Measurements from ENCODE around the gene MDN1. TPM values are rescaled to one million over a fixed set of nuclear protein-coding genes. Genes with fewer than 3 reads are reported as not detected.

MDN1 gene
- polyA plus RNA-seq, 1 donor: 23.6 TPM

DNA sequence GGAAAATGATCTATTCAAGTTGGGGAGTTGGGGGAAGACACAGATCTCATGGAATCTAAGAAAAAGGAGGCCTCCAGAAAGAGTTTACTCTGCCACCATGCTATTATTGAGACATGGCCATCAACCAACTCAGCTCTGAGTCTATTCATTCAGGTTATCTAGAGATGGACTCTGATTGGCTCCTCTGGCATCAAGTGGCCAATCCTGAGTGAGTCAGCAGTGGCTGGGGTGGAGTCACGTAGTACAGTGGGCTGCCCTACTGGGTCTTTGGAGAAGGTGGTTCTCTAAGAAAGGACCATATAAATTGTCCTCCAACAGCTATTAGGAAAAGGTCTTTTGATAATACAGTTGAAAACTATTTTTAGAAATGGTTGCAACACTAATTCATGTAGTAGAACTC is 223.1 kb downstream of the MDN1 start:
- no CpG with 5 or more reads among the region's 1 CpG for WGBS (ENCODE audit: insufficient coverage, low lambda C conversion rate)
- Histone ChIP-seq H3K4me1 (ENCODE audit: control insufficient read depth, insufficient read depth, low read length) (no peaks in the 10 kb centered on the region), H3K27me3 (ENCODE audit: control insufficient read depth, insufficient read depth, low read length) (no peaks in the 10 kb centered on the region), H3K9me3 (ENCODE audit: control insufficient read depth, low read depth, low read length) (no peaks in the 10 kb centered on the region), H3K36me3 (ENCODE audit: control insufficient read depth, insufficient read depth, low read length) (no peaks in the 10 kb centered on the region), H3K4me3 (ENCODE audit: low read length) (no peak overlapping the region), H3K27ac (ENCODE audit: low read length) (no peak overlapping the region)
- no peak for DNase-seq

DNA sequence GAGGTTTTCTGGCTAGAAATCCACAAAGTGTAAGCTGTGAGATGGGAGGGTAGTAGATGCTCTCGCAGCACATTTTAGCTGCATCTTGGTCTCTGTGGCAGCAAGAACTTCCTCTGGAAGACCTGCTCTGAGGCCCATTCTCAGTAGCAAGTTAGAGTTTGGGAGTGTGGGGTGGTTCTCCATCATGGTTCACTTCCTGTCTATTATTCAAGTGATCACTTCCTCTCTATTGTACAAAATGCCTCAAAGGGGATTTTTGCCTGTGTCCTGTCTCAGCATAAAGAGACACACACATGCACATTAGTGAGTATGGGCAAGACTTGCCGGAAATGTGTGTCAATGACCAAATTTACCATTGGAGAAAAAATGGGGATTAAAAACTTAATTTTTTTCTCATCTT is 223.5 kb downstream of the MDN1 start:
- no peak overlapping the region for H3K4me3 ChIP-seq (ENCODE audit: low read length)
- H3K9me3 ChIP-seq (ENCODE audit: control insufficient read depth, low read depth, low read length): no peaks in the 10 kb centered on the region
- no peaks in the 10 kb centered on the region for H3K4me1 ChIP-seq (ENCODE audit: control insufficient read depth, insufficient read depth, low read length)
- H3K27me3 ChIP-seq (ENCODE audit: control insufficient read depth, insufficient read depth, low read length): no peaks in the 10 kb centered on the region
- WGBS (ENCODE audit: insufficient coverage, low lambda C conversion rate): no CpG with 5 or more reads among the region's 2 CpGs
- DNase-seq: no peak
- H3K27ac ChIP-seq (ENCODE audit: low read length): no peak overlapping the region
- no peaks in the 10 kb centered on the region for H3K36me3 ChIP-seq (ENCODE audit: control insufficient read depth, insufficient read depth, low read length)

Other genes starting within 250 kb of the MDN1 start
- 39.3 TPM for gene LYRM2, start 181.0 kb downstream of the MDN1 start, polyA plus RNA-seq
- 13.1 TPM for gene CASP8AP2, start 10.1 kb upstream of the MDN1 start, polyA plus RNA-seq
- not detected for gene GJA10, start 74.7 kb upstream of the MDN1 start, polyA plus RNA-seq